ENCODE data around the gene KL. TPM values are rescaled to one million over a fixed set of nuclear protein-coding genes. Genes with fewer than 3 reads are reported as not detected.

The KL gene
- 0.01 and 0.04 TPM in 2 replicates for polyA plus RNA-seq (2011; rRNA removed)
- polyA plus RNA-seq (2012; cell fraction: cytosol; rRNA removed), result not detected in 2 replicates
- polyA plus RNA-seq (2012; cell fraction: nucleus; rRNA removed), result not detected in 2 replicates
- not detected in 3 replicates for polyA plus RNA-seq (2017; fragmentation: RNase III; extraction: RNeasy Plus Mini Kit Qiagen cat#74134 plus additional on column Dnase treatment)
- polyA minus RNA-seq (2011; rRNA and poly(A)+ RNA removed), result not detected in 2 replicates

DNA sequence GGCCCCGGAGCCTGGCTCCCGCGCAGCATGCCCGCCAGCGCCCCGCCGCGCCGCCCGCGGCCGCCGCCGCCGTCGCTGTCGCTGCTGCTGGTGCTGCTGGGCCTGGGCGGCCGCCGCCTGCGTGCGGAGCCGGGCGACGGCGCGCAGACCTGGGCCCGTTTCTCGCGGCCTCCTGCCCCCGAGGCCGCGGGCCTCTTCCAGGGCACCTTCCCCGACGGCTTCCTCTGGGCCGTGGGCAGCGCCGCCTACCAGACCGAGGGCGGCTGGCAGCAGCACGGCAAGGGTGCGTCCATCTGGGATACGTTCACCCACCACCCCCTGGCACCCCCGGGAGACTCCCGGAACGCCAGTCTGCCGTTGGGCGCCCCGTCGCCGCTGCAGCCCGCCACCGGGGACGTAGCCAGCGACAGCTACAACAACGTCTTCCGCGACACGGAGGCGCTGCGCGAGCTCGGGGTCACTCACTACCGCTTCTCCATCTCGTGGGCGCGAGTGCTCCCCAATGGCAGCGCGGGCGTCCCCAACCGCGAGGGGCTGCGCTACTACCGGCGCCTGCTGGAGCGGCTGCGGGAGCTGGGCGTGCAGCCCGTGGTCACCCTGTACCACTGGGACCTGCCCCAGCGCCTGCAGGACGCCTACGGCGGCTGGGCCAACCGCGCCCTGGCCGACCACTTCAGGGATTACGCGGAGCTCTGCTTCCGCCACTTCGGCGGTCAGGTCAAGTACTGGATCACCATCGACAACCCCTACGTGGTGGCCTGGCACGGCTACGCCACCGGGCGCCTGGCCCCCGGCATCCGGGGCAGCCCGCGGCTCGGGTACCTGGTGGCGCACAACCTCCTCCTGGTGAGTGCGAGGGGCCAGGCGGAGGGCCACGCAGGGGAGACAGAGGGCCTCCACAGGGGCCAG is at the start of gene KL:
Gene KL (plus strand): TSS at position 10 of the 909 bp plus-strand sequence. CDS start 18 bp downstream, at position 28.
- no peaks in the 10 kb centered on the region for H3K9me3 ChIP-seq
- POLR2A ChIA-PET, result no interaction called here
- CTCF ChIA-PET, result interaction anchor here (1.0 to 1.3 kb wide), 2 partner anchors 348 to 429 kb away, joined by 4 read pairs; no protein-coding TSS in a partner anchor
- peak within 1 kb of the TSS; percentile 40 to 64; a peak in 4 of 6 replicates for H3K27ac ChIP-seq
- H3K4me3 ChIP-seq, result peak within 1 kb of the TSS; percentile 47
- peak in 1 of 2 experiments; percentile 1 for DNase-seq (ENCODE audit: low read depth in 1 of 2, low spot score in 1 of 2)
- ATAC-seq, result peak; percentile 68 to 74
- peak within 1 kb of the TSS; percentile 79 for H3K4me2 ChIP-seq
- no CpG with 5 or more reads among the region's 106 CpGs for WGBS (ENCODE audit: missing lambda C conversion rate)
- FAIRE-seq, result no peak
- TF ChIP-seq POLR2A (IDR thresholded peaks at IDR 0.05; ENCODE audit: low read length), result no peak
- no peak for TF ChIP-seq GATA3 (IDR thresholded peaks at IDR 0.05; ENCODE audit: borderline replicate concordance)
- no peak for TF ChIP-seq RAD21 (conservative IDR thresholded peaks at IDR 0.05 in 1 of 2, IDR thresholded peaks at IDR 0.05 in 1 of 2)
- TF ChIP-seq, protein P1, sequence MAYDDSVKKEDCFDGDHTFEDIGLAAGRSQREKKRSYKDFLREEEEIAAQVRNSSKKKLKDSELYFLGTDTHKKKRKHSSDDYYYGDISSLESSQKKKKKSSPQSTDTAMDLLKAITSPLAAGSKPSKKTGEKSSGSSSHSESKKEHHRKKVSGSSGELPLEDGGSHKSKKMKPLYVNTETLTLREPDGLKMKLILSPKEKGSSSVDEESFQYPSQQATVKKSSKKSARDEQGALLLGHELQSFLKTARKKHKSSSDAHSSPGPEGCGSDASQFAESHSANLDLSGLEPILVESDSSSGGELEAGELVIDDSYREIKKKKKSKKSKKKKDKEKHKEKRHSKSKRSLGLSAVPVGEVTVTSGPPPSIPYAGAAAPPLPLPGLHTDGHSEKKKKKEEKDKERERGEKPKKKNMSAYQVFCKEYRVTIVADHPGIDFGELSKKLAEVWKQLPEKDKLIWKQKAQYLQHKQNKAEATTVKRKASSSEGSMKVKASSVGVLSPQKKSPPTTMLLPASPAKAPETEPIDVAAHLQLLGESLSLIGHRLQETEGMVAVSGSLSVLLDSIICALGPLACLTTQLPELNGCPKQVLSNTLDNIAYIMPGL (CRISPR knock-in tag; IDR thresholded peaks at IDR 0.05; ENCODE audit: borderline replicate concordance), result no peak
- TF ChIP-seq FOXS1 (CRISPR knock-in tag; IDR thresholded peaks at IDR 0.05), result no peak
- no peak for TF ChIP-seq POLR2AphosphoS2 (conservative IDR thresholded peaks at IDR 0.05; ENCODE audit: low read length)
- TF ChIP-seq, protein P2, sequence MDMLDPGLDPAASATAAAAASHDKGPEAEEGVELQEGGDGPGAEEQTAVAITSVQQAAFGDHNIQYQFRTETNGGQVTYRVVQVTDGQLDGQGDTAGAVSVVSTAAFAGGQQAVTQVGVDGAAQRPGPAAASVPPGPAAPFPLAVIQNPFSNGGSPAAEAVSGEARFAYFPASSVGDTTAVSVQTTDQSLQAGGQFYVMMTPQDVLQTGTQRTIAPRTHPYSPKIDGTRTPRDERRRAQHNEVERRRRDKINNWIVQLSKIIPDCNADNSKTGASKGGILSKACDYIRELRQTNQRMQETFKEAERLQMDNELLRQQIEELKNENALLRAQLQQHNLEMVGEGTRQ (IDR thresholded peaks at IDR 0.05), result no peak
- TF ChIP-seq, protein P3, sequence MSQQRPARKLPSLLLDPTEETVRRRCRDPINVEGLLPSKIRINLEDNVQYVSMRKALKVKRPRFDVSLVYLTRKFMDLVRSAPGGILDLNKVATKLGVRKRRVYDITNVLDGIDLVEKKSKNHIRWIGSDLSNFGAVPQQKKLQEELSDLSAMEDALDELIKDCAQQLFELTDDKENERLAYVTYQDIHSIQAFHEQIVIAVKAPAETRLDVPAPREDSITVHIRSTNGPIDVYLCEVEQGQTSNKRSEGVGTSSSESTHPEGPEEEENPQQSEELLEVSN (IDR thresholded peaks at IDR 0.05; ENCODE audit: borderline replicate concordance, low read depth), result no peak
- TF ChIP-seq MAZ (IDR thresholded peaks at IDR 0.05; ENCODE audit: borderline replicate concordance, low read depth, low read length), result no peak
- TF ChIP-seq TP53 (CRISPR knock-in tag; IDR thresholded peaks at IDR 0.05), result no peak
- TF ChIP-seq, protein P4, sequence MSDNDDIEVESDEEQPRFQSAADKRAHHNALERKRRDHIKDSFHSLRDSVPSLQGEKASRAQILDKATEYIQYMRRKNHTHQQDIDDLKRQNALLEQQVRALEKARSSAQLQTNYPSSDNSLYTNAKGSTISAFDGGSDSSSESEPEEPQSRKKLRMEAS (IDR thresholded peaks at IDR 0.05), result no peak
- TF ChIP-seq MYC (IDR thresholded peaks at IDR 0.05; ENCODE audit: borderline replicate concordance, low read length), result no peak
- no peak for TF ChIP-seq TFCP2L1 (CRISPR knock-in tag; IDR thresholded peaks at IDR 0.05)
- no peak for TF ChIP-seq ZNF302 (CRISPR knock-in tag; IDR thresholded peaks at IDR 0.05)
- TF ChIP-seq, protein P5, sequence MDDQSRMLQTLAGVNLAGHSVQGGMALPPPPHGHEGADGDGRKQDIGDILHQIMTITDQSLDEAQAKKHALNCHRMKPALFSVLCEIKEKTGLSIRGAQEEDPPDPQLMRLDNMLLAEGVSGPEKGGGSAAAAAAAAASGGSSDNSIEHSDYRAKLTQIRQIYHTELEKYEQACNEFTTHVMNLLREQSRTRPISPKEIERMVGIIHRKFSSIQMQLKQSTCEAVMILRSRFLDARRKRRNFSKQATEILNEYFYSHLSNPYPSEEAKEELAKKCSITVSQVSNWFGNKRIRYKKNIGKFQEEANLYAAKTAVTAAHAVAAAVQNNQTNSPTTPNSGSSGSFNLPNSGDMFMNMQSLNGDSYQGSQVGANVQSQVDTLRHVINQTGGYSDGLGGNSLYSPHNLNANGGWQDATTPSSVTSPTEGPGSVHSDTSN (IDR thresholded peaks at IDR 0.05), result no peak
- TF ChIP-seq RNF2 (IDR thresholded peaks at IDR 0.05; ENCODE audit: borderline replicate concordance, low read depth), result no peak
- TF ChIP-seq ZSCAN20 (CRISPR knock-in tag; IDR thresholded peaks at IDR 0.05), result no peak
- no peak for TF ChIP-seq FOSL2 (IDR thresholded peaks at IDR 0.05)
- no peak for TF ChIP-seq FOSL2 (CRISPR knock-in tag; IDR thresholded peaks at IDR 0.05)
- H3K4me1 ChIP-seq, result no peaks in the 10 kb centered on the region

DNA sequence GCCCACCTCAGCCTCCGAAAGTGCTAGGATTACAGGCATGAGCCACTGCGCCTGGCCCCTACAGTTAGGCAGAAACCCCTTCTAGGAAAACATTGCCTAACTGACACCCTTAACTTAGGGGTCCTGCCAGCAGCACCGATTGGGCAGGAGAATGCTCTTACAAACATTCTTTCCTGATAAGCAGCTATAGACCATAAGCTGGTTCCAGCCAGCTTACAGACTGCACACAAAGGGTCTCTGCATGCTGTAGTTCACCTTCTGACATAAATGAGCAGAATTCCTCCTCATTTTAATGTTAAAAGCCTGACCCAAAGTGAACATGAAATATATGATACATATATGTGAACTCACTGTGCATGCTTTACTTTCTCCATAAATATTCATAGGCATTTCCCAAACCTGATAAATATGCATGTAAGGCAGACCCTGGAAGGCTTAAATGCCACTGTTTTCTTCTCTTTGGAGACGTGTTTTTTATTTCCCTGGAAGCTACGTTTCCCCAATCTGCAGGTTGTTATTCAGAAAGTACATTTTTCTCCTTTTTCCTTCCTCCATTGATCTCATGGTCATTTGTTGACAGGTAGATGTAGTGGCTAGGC is 48.5 kb upstream of the KL start:
- ATAC-seq, result no peak
- CTCF ChIA-PET, result no interaction called here
- POLR2A ChIA-PET, result no interaction called here
- no peaks in the 10 kb centered on the region for H3K4me1 ChIP-seq
- no peaks in the 10 kb centered on the region for H3K9me3 ChIP-seq
- H3K4me2 ChIP-seq, result no peak overlapping the region
- no peak overlapping the region for H3K27ac ChIP-seq
- WGBS (ENCODE audit: missing lambda C conversion rate), result 31% methylated on average over 5 of the region's 5 CpGs
- DNase-seq (ENCODE audit: low read depth in 1 of 2, low spot score in 1 of 2), result no peak
- no peak overlapping the region for H3K4me3 ChIP-seq
- no peak for FAIRE-seq
- no peak for TF ChIP-seq SREBF2 (IDR thresholded peaks at IDR 0.05)
- no peak for TF ChIP-seq KDM1A (IDR thresholded peaks at IDR 0.05; ENCODE audit: low read depth)
- TF ChIP-seq, protein P6, sequence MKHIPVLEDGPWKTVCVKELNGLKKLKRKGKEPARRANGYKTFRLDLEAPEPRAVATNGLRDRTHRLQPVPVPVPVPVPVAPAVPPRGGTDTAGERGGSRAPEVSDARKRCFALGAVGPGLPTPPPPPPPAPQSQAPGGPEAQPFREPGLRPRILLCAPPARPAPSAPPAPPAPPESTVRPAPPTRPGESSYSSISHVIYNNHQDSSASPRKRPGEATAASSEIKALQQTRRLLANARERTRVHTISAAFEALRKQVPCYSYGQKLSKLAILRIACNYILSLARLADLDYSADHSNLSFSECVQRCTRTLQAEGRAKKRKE (CRISPR knock-in tag; IDR thresholded peaks at IDR 0.05; ENCODE audit: low read depth), result no peak
- no peak for TF ChIP-seq BHLHE40 (IDR thresholded peaks at IDR 0.05; ENCODE audit: low read depth, low read length)
- no peak for TF ChIP-seq KDM5A (IDR thresholded peaks at IDR 0.05)
- TF ChIP-seq POLR2AphosphoS2 (conservative IDR thresholded peaks at IDR 0.05; ENCODE audit: low read length), result no peak
- TF ChIP-seq, protein P5 (IDR thresholded peaks at IDR 0.05), result no peak
- TF ChIP-seq CBX8 (IDR thresholded peaks at IDR 0.05), result no peak
- TF ChIP-seq EHMT2 (IDR thresholded peaks at IDR 0.05; ENCODE audit: low read depth), result no peak
- no peak for TF ChIP-seq NFE2L2 (conservative IDR thresholded peaks at IDR 0.05; ENCODE audit: low read length)
- TF ChIP-seq, protein P3 (IDR thresholded peaks at IDR 0.05; ENCODE audit: borderline replicate concordance, low read depth), result no peak
- TF ChIP-seq TP53 (CRISPR knock-in tag; IDR thresholded peaks at IDR 0.05), result no peak
- TF ChIP-seq HDAC2 (IDR thresholded peaks at IDR 0.05), result no peak

All from A549 (cell line).